Motor neuron (in vitro differentiated cells): ENCODE measurements around the gene FAM149A. TPM values are rescaled to one million over a fixed set of nuclear protein-coding genes. Genes with fewer than 3 reads are reported as not detected.
A peak's percentile ranks its signal among the peaks of the same experiment; 100 is the strongest.

ENCODE experiments used
- ATAC-seq, 8 experiments: fragments of 200-7000 bp; cut with Tn5 transposase; replicated peaks in 6 of 8; 2 replicates each; pipeline ENCODE4 v1.8.0; 2021; ENCODE audit warnings: mild to moderate bottlenecking in 8 of 8, moderate library complexity in 8 of 8
- H3K27ac ChIP-seq, 2 donors: fragments of 250-450 bp; sonication (Bioruptor Pico); 2 replicates each; pipeline ENCODE4 v1.9.0; 2021; ENCODE audit warnings: antibody characterized with exemption in 2 of 2, mild to moderate bottlenecking in 2 of 2, moderate library complexity in 1 of 2
- H3K4me1 ChIP-seq, 2 donors: fragments of 250-450 bp; sonication (Bioruptor Pico); replicated peaks in 1 of 2; 2 replicates each; pipeline ENCODE4 v1.6.1; 2021; ENCODE audit warnings: antibody characterized with exemption in 2 of 2, mild to moderate bottlenecking in 2 of 2, moderate library complexity in 1 of 2
- H3K4me3 ChIP-seq, 5 donors: fragments of 250-450 bp; sonication (Bioruptor Pico); 2 replicates each; pipeline ENCODE4 v1.9.0; 2021; ENCODE audit warnings: antibody characterized with exemption in 5 of 5, mild to moderate bottlenecking in 5 of 5, moderate library complexity in 4 of 5
- WGBS, 10 experiments: fragments of 450-650 bp; shearing (Covaris generic); methylation state at CpG; one replicate each; pipeline ENCODE4 v1.0.0; 2022; 5-methylcytosine and 5-hydroxymethylcytosine counted together
- in situ Hi-C, 9 experiments: fragments of 400-800 bp; cut with MboI; loops; one replicate each; pipeline ENCODE4 v1.15.0; 2021; ENCODE audit warnings: low sequenced_read_pairs in 9 of 9, low pct_unique_long_range_greater_than_20kb in 2 of 9; ENCODE audit not compliant: unreplicated experiment in 9 of 9
- total RNA-seq, 8 experiments: library from RNA; unstranded; fragments of 300-600 nt; gene quantifications; 2 replicates each; pipeline versions ENCODE4 v1.2.3 to v1.2.4, GENCODE V29; 2022

Gene FAM149A
- total RNA-seq, 8 experiments from 2014 or later = 2.3 to 13.2 (median 7.0) TPM

DNA sequence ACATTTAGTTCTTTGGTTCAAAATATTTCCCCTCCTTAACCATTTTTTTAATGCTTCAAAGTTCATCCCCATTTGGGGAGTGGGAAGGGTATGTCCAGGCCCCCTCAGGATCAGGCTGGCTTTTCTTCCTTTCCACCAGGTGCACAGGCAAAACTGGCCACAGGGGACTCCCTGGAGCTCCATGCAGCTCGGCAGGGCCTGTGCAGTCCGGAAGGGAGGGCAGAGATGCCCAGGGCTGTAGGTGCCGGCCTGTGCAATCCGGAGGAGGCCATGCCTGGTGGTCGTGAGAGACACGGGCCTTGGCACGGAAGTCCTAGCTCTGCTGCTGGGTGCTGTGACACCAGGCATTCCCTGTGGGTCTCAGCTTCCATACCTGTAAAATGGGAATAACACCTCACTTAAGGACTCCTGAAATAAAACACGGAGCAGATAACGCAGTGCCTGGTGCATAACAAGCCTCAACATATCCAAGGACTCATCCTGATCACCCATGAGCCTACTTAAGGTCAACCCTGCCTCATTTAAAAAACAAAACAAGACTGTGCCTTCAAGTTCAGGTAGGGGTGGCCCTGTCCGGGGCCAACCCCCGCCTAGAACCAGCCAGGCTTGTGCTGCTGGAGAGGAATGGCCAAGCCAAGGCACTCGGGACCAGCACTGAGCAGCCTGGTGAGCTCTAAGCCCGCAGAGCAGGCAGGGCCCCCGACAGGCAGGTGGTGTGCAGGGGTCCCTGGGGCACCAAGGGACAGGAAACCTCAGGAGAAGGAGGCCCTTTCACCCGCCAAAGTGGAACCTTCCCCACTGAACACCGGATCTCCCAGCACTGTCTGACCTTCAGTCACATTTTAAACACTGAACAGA is 65.7 kb downstream of the FAM149A start:
- peak in 1 of 8 experiments; percentile 53 for ATAC-seq
- in situ Hi-C loops = no loop called here
- 40 to 94% (median 60%) methylated on average over 1 to 8 of the region's 16 CpGs; no CpG with 5 or more reads in 5 of the 10 experiments for whole genome bisulfite sequencing, 10 experiments
- Histone ChIP-seq H3K27ac (no peak overlapping the region), H3K4me1 (no peaks in the 10 kb centered on the region), H3K4me3 (no peak overlapping the region)

DNA sequence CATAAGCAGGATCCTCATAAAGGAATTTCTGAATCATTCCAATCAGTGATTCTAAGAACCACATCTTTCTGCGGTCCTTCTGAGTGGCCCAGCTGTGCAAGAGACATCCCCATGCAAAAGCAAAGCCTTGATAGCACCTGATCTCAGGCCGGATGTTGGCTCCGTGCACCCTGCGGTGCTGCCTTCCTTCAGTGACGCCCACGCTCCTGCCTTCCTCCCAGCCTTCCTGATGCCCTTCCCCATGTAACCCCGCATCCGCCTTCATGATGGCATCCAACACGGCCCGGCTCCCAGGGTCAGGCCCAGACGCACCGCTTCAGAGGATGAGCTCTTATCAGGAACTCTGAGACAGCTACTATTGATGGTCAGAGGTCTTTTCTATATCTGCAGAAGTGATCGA is 66.5 kb downstream of the FAM149A start:
- ATAC-seq = no peak
- Histone ChIP-seq H3K4me3 (no peak overlapping the region), H3K27ac (no peak overlapping the region), H3K4me1 (no peaks in the 10 kb centered on the region)
- in situ Hi-C loops = no loop called here
- 48 to 100% (median 94%) methylated on average over 1 to 9 of the region's 13 CpGs; no CpG with 5 or more reads in 3 of the 10 experiments for WGBS, 10 experiments

DNA sequence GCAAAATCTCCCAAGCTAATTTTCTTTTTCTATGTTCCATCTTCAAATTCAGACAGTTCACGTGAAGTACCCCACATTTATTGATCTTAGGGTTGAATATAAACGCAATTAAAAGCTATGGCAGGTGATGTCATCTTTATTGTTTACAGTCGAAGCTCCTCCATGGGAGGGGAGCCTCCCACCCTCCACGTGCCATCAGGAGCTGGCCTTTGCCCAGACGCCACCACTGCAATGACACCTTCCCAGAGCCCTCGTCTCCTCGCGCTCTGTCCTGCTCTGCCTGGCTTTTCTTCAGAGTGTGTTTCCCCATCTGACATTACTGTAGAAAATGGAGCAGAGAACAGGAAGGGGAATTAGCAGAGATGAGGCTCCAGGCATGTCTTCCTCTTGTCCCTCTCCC is 68.0 kb downstream of the FAM149A start:
- Histone ChIP-seq H3K27ac (no peak overlapping the region), H3K4me3 (no peak overlapping the region), H3K4me1 (no peaks in the 10 kb centered on the region)
- WGBS, 10 experiments = 37 to 89% (median 77%) methylated on average over 3 to 7 of the region's 8 CpGs; no CpG with 5 or more reads in 4 of the 10 experiments
- peak in 1 of 8 experiments; percentile 56 for ATAC-seq
- in situ Hi-C loops = no loop called here

DNA sequence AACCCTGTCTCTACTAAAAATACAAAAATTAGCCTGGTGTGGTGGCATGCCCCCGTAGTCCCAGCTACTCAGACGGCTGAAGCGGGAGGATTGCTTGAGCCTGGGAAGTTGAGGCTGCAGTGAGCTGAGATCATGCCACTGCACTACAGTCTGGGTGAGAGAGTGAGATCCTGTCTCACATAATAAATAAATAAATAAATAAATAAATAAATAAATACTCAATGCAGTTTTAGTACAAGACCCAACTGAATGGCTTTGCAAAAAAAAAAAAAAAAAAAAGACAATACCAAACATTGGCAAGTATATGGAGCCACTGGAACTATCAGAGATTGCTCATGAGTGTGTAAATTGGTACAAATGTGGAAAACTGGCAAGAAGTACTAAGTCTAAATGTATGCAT is 83.6 kb downstream of the FAM149A start:
- WGBS, 10 experiments = 70 to 100% (median 95%) methylated on average over 1 to 3 of the region's 3 CpGs; no CpG with 5 or more reads in 2 of the 10 experiments
- H3K27ac ChIP-seq = no peak overlapping the region
- ATAC-seq = no peak
- in situ Hi-C loops = no loop called here
- no peak overlapping the region for H3K4me3 ChIP-seq
- H3K4me1 ChIP-seq = peaks cover 13 to 23% of the 10 kb centered on the region in 2 donors

DNA sequence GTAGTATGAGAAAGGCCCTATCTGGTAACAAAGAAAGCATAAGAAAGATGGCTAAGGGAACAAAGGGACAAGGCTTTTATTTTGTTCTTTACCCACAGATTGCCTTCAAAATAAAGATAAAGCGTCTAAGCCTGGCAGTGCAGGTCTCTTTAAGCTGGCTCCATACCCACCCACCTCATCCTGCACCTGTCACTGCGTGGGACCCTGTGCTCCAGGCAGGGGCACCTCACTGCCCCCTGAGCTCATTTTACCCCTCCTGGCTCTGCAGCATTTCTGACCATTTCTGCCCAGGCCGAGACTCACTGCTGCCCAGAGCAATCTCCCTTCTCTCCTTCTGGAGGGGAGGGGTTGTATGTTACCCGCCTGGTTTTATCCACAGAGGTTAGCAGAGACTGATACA is 85.2 kb downstream of the FAM149A start:
- H3K27ac ChIP-seq = peak overlapping the region; percentile 1 to 75
- ATAC-seq = no peak
- H3K4me1 ChIP-seq = peaks cover 13 to 26% of the 10 kb centered on the region in 2 donors
- in situ Hi-C loops = no loop called here
- 20 to 100% (median 67%) methylated on average over 1 to 4 of the region's 4 CpGs; no CpG with 5 or more reads in 3 of the 10 experiments for WGBS, 10 experiments
- H3K4me3 ChIP-seq = peak overlapping the region in 3 of 5 donors; percentile 77 to 84 (median 77)

DNA sequence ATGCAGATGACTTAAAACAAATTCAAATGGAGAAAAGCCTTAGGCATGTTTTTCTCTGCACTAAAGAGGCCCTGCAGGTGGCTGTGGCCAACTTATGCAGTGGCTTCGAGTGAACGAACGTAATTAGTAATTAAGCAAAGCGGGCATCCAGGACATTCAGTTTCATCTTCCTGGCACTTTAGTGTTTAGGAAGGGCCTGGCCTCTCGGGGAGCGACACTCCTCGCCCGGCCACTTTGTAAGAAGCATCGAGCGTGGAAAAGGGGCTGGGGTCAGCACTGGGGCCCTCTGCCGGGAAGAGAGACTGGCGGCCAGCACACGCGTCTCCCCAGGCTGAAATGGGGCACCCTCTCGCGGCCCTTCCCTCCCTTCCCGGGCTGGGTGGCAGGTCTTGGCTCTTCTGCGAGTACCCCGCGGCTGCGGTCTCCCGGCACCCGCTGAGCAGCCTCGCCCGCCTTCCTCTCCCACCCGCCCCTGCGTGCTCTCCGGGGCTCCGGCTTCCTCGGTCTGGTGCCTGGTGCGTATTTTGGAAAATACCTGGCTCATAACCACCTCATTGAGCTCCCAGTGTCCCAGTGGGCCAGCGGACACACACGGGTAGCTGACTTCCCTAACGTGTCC is 86.2 kb downstream of the FAM149A start:
- peaks cover 13 to 26% of the 10 kb centered on the region in 2 donors for H3K4me1 ChIP-seq
- H3K27ac ChIP-seq = peak overlapping the region; percentile 75 to 91
- 0 to 6% (median 0%) methylated on average over 1 to 4 of the region's 34 CpGs; no CpG with 5 or more reads in 4 of the 10 experiments for WGBS, 10 experiments
- ATAC-seq = peak; percentile 25 to 57 (median 50)
- in situ Hi-C loops = no loop called here
- H3K4me3 ChIP-seq = peak overlapping the region; percentile 55 to 84 (median 77)

DNA sequence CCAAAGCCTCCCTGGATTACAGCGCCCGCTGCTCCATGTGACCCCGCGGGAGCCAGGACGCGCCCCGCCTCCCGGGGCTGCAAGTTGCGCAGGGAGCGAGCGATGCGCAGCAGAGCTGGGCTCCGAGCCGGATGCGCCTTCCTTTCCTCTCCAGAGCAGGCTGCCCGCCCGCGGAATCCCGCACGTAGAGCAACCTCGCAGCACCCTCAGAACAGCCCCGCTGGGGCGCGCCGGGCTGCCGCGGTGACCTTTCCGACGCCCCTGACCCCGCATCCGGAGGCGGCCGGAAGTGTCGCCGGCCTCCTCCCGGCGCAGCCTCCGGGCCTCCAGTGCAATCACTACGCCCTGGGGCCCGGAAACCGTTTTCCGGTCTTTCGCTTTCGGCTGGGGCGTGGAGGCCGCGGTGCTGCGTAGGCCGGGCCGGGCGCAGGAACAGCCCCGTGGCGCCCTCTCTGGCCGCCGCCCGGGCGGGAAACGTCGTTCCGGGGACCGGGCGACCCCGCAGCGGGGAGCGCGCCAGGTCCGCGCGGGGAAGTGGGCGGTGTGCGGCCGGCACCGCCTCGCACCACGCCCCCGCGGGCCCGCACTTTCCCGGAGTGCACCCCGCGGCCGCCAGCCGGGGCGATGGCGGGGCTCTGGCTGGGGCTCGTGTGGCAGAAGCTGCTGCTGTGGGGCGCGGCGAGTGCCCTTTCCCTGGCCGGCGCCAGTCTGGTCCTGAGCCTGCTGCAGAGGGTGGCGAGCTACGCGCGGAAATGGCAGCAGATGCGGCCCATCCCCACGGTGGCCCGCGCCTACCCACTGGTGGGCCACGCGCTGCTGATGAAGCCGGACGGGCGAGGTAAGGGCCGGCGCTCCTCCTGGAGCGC is 86.9 kb downstream of the FAM149A start, which contains the start of gene CYP4V2:
CYP4V2 (plus strand) TSS at position 368 of the 866 bp plus-strand sequence; CDS start at position 625, 257 bp downstream.
- peak within 1 kb of the TSS; percentile 55 to 84 (median 77) for H3K4me3 ChIP-seq
- in situ Hi-C loops = no loop called here
- peak; percentile 75 to 86 (median 78) for ATAC-seq
- peak within 1 kb of the TSS; percentile 75 to 91 for H3K27ac ChIP-seq
- 0% methylated on average over 2 of the region's 107 CpGs; no CpG with 5 or more reads in 9 of the 10 experiments for WGBS, 10 experiments
- H3K4me1 ChIP-seq = peaks cover 13 to 26% of the 10 kb centered on the region in 2 donors

DNA sequence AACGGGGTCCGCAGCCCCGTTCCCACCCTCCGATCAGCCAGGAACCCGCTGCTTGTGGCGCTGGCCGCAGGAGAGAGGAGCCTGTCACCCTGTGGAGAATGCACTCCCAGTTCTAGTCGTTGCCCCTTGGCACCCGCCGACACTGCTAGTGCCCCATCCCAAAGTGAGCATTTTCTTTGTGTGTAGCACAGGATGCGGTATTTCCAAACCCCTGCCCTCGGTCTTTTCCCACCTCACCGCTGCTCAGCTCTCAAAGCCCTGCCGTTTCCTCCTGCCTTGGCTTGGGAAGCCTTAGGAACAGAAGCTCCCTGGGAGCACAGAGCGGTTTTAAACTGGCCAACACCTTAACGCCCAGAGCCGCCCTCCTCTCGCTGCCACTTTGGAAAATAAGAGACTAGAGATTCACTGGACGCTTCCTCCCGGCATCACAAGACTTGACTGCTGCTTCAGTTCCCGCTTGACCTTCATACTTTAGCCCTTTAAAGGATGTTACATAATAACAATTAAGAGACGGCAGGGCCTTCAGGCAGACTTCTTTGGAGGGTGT is 87.6 kb downstream of the FAM149A start:
- WGBS, 10 experiments = 0 to 8% (median 0%) methylated on average over 1 to 16 of the region's 22 CpGs; no CpG with 5 or more reads in 1 of the 10 experiments
- peak overlapping the region; percentile 75 to 91 for H3K27ac ChIP-seq
- peak in 3 of 8 experiments; percentile 5 to 21 (median 10) for ATAC-seq
- H3K4me1 ChIP-seq = peaks cover 13 to 26% of the 10 kb centered on the region in 2 donors
- H3K4me3 ChIP-seq = peak overlapping the region; percentile 55 to 84 (median 77)
- in situ Hi-C loops = no loop called here

DNA sequence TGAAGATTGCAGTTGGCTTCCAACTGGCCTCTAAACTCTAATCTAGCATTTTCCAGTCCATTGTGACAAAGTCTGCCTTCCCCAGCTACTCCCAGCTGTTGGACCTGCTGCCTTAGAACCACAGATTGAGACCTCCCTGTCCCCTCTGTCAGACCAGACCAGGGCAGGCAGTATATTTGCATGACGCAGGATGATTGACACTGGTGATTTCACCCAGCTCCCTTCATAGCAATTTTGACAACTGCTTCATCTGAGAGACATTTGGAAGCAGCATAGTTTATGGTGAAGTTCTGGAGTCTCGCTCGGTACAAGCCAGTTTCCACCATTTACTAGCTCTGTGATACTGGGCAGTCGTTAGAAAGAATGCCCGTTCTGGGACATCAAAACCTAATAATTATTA is 89.3 kb downstream of the FAM149A start:
- H3K27ac ChIP-seq = no peak overlapping the region
- H3K4me1 ChIP-seq = peaks cover 13 to 25% of the 10 kb centered on the region in 2 donors
- 89 to 100% (median 90%) methylated on average over 2 to 5 of the region's 5 CpGs; no CpG with 5 or more reads in 7 of the 10 experiments for WGBS, 10 experiments
- no peak overlapping the region for H3K4me3 ChIP-seq
- ATAC-seq = no peak
- in situ Hi-C loops = no loop called here

DNA sequence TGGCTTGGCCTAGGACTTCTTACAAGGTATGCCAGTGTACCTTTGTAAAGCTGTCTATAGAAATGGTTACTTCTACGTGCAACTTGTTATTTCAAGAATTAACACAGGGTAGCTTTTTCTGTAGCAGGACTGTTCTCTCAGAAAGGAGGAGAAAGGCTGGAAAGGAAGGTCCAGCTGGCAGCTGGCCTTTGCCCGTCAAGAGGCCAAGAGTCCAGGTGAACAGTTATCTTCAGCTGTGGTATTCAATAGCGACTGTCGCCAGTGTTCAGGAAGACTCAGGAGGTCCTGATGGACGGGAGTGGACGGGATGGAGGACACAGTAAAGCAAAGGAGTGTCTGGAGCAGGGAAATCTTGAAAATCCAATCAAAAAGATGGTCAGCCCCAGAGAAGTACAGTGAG is 91.6 kb downstream of the FAM149A start:
- Histone ChIP-seq H3K27ac (no peak overlapping the region), H3K4me1 (peaks cover 0 to 8% of the 10 kb centered on the region in 2 donors), H3K4me3 (no peak overlapping the region)
- whole genome bisulfite sequencing, 10 experiments = 66 to 100% (median 86%) methylated on average over 1 to 6 of the region's 6 CpGs; no CpG with 5 or more reads in 2 of the 10 experiments
- no peak for ATAC-seq
- in situ Hi-C loops = no loop called here

DNA sequence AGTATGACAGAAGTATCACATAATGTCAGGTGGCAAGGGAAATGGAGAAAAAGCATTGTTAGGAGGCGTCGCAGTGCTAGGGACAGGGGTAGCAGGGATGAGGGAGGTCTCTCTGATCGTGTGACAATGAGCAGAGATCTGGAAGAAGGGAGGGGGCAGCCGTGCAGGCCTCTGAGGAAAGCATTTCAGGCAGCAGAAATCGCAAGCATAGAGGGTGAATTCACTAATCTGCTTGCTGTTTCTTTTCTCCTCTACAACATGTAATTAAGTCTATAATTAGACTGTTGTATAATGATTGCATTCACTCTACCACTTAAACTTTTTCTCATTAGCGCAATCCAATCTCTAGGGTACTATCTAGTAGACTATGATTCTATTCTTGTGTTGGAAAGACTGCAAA is 96.0 kb downstream of the FAM149A start:
- 17 to 93% (median 61%) methylated on average over 2 to 6 of the region's 6 CpGs; no CpG with 5 or more reads in 1 of the 10 experiments for WGBS, 10 experiments
- peak in 3 of 8 experiments; percentile 35 to 53 (median 43) for ATAC-seq
- no peak overlapping the region for H3K4me3 ChIP-seq

DNA sequence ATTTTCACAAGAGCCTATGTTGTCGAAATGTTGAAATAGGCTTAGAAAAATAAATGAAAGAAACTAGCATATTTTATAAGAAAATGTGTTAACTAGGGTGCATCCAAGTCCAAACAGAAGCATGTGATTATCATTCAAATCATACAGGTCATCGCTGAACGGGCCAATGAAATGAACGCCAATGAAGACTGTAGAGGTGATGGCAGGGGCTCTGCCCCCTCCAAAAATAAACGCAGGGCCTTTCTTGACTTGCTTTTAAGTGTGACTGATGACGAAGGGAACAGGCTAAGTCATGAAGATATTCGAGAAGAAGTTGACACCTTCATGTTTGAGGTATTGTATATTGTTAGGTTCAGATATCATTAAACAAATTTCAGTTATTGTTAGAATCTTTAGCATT is 96.5 kb downstream of the FAM149A start:
- Histone ChIP-seq H3K27ac (no peak overlapping the region), H3K4me3 (no peak overlapping the region), H3K4me1 (no peaks in the 10 kb centered on the region)
- ATAC-seq = no peak
- WGBS, 10 experiments = 67 to 100% (median 83%) methylated on average over 2 to 7 of the region's 7 CpGs
- in situ Hi-C loops = no loop called here

More for the DNA sequence above, 96.0 kb downstream of the FAM149A start:
- Histone ChIP-seq H3K4me1 (no peaks in the 10 kb centered on the region), H3K27ac (no peak overlapping the region)
- in situ Hi-C loops = no loop called here
